SKM-1 (cell line): ENCODE data around the gene EIF4A3.
A peak's percentile ranks its signal among the peaks of the same experiment; 100 is the strongest.
"Not testable (repeated sequence)": the region's sequence is repeated elsewhere in the genome, so short reads cannot be mapped to it uniquely, and the experiment has no call there.

Source experiments
- DNase-seq: peaks from one replicate; lab custom pipeline; 2025; ENCODE audit not compliant: unreplicated experiment; lab: John Stamatoyannopoulos, UW

The EIF4A3 gene

GRCh38 chr17:80173126-80173525, 26.2 kb upstream of the EIF4A3 start:
- no peak for DNase-seq

- no peak for DNase-seq
Measured at GRCh38 chr17:80171681-80172080, 24.8 kb upstream of the EIF4A3 start.

- no peak for DNase-seq
Measured at GRCh38 chr17:80169784-80170500, 23.0 kb upstream of the EIF4A3 start, which contains the start of gene CARD14. Gene CARD14, plus strand, starts transcription at chr17:80170030. Its CDS starts 11,409 bp downstream, at chr17:80181439.

- no peak for DNase-seq
Measured at GRCh38 chr17:80169107-80169506, 22.2 kb upstream of the EIF4A3 start.

GRCh38 chr17:80168371-80168770, 21.4 kb upstream of the EIF4A3 start:
- DNase-seq = no peak

- no peak for DNase-seq
Measured at GRCh38 chr17:80166446-80166845, 19.5 kb upstream of the EIF4A3 start.

- DNase-seq = no peak
Measured at GRCh38 chr17:80164185-80164584, 17.3 kb upstream of the EIF4A3 start.

GRCh38 chr17:80163336-80163735, 16.4 kb upstream of the EIF4A3 start:
- DNase-seq = no peak

GRCh38 chr17:80160536-80160935, 13.6 kb upstream of the EIF4A3 start:
- no peak for DNase-seq

GRCh38 chr17:80158846-80159245, 11.9 kb upstream of the EIF4A3 start:
- DNase-seq = no peak

GRCh38 chr17:80155600-80155999, 8.7 kb upstream of the EIF4A3 start:
- not testable (repeated sequence) for DNase-seq

- DNase-seq = no peak
Measured at GRCh38 chr17:80154166-80154565, 7.2 kb upstream of the EIF4A3 start.

- DNase-seq = no peak
Measured at GRCh38 chr17:80153004-80153403, 6.1 kb upstream of the EIF4A3 start.

GRCh38 chr17:80152081-80152702, 5.3 kb upstream of the EIF4A3 start:
- peak; percentile 59 for DNase-seq

- DNase-seq = no peak
Measured at GRCh38 chr17:80151333-80151732, 4.4 kb upstream of the EIF4A3 start.

- DNase-seq = no peak
Measured at GRCh38 chr17:80146121-80147034, 550 bp downstream of the EIF4A3 start.

GRCh38 chr17:80145076-80146075, 1.6 kb downstream of the EIF4A3 start:
- no peak for DNase-seq

- DNase-seq = no peak
Measured at GRCh38 chr17:80142929-80143328, 4.0 kb downstream of the EIF4A3 start.

- no peak for DNase-seq
Measured at GRCh38 chr17:80141463-80142165, 5.3 kb downstream of the EIF4A3 start.
